Parathyroid adenoma (tissue), 2 donors: ENCODE results near the gene FDPS.

ENCODE experiments used
- H2AFZ ChIP-seq: fragments of 300-600 bp; sonication (generic); one replicate; pipeline ENCODE4 v1.7.0; 2017; ENCODE audit warnings: antibody characterized with exemption, mild to moderate bottlenecking
- H3K27ac ChIP-seq: fragments of 300-600 bp; sonication (generic); one replicate; pipeline ENCODE4 v1.7.0; 2017
- H3K27me3 ChIP-seq: fragments of 300-600 bp; sonication (generic); one replicate; pipeline ENCODE4 v1.7.0; 2017; ENCODE audit warnings: low read length; ENCODE audit not compliant: control insufficient read depth, insufficient read depth
- H3K36me3 ChIP-seq: fragments of 300-600 bp; sonication (generic); one replicate; pipeline ENCODE4 v1.7.0; 2017; ENCODE audit warnings: low read length; ENCODE audit not compliant: control insufficient read depth, insufficient read depth
- H3K4me1 ChIP-seq: fragments of 300-600 bp; sonication (generic); one replicate; pipeline ENCODE4 v1.7.0; 2017; ENCODE audit warnings: control low read depth
- H3K4me2 ChIP-seq: fragments of 300-600 bp; sonication (generic); one replicate; pipeline ENCODE4 v1.7.0; 2017; ENCODE audit warnings: low read length
- H3K4me3 ChIP-seq: fragments of 300-600 bp; sonication (generic); one replicate; pipeline ENCODE4 v1.7.0; 2017; ENCODE audit warnings: low read depth, low read length
- H3K79me2 ChIP-seq: fragments of 300-600 bp; sonication (generic); one replicate; pipeline ENCODE4 v1.7.0; 2017; ENCODE audit warnings: control low read depth
- H3K9ac ChIP-seq: fragments of 300-600 bp; sonication (generic); one replicate; pipeline ENCODE4 v1.7.0; 2017; ENCODE audit warnings: mild to moderate bottlenecking
- H3K9me3 ChIP-seq: fragments of 300-600 bp; sonication (generic); one replicate; pipeline ENCODE4 v1.7.0; 2017; ENCODE audit warnings: low read length; ENCODE audit not compliant: control insufficient read depth
- CTCF ChIP-seq: fragments of 300-600 bp; sonication (generic); IDR thresholded peaks from one replicate; pipeline ENCODE4 v1.7.0; 2017; ENCODE audit warnings: antibody characterized with exemption, mild to moderate bottlenecking
- donor health status: primary hyperparathyroidism.

FDPS gene

DNA sequence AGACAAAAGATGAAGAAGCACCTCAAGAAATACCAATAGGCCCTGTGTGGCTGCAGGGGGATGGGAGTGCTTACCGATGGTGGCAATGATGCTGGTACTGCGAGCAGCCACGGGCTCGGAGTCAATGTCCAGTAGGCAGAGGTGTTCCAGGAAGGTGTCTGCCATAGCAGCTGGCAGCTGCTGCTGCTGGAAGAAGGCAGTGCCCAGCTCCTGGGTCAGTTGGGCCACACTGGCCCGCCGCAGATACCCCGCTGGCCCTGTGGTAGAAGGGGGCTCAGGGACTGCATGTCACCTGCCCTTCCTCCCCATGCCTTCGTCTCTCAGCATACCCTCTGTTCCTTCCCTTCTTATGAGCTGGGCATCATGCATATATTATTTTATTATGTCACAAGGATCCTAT lies 8.6 kb upstream of the FDPS start:
- Histone ChIP-seq H3K79me2 (no peaks in the 10 kb centered on the region), H3K9me3 (no peaks in the 10 kb centered on the region), H3K36me3 (no peaks in the 10 kb centered on the region), H2AFZ (no peak overlapping the region), H3K4me1 (no peaks in the 10 kb centered on the region), H3K4me3 (no peak overlapping the region), H3K4me2 (no peak overlapping the region), H3K27ac (no peak overlapping the region), H3K27me3 (no peaks in the 10 kb centered on the region), H3K9ac (no peak overlapping the region)
- TF ChIP-seq CTCF: no peak

DNA sequence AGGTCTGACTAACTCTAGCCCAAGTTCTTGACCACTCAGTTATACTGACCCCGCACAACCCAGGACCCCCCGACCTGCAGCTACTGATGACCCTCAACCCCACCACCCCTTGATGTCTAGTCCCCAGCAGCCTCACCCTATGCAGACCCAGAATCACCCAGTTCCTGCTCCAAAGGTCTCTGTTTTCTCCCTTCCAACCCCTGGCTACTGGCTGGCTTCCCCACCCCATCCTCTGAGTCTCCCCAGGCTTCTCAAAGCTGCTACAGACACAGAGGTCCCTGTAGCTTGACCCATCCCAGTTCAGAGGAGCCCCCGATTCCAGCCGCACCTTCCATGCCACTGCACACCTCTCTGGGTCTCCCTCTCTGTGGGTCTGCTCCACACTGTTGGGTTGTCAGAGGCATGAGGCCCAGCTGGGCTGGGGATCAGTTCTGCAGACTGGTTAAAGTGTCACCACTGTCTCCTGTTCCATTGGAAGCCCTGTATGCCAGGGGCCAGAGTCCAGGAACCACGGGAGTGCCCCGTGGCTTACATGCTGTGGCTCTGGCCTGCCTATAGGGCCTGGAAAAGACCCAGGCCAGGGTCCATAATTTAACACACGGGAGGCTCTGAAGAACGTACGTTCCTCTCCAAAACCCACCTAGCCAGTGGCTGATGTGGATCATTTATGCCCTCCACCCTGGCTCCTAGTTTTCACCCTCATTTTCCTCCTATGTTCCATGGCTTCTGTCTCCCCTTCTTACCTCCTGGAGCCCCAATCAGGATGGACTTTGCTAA lies 7.9 kb upstream of the FDPS start:
- no peaks in the 10 kb centered on the region for H3K79me2 ChIP-seq
- no peaks in the 10 kb centered on the region for H3K36me3 ChIP-seq
- no peaks in the 10 kb centered on the region for H3K27me3 ChIP-seq
- no peak for TF ChIP-seq CTCF
- no peak overlapping the region for H3K4me2 ChIP-seq
- no peak overlapping the region for H3K4me3 ChIP-seq
- no peak overlapping the region for H3K27ac ChIP-seq
- no peak overlapping the region for H2AFZ ChIP-seq
- no peaks in the 10 kb centered on the region for H3K4me1 ChIP-seq
- H3K9ac ChIP-seq: no peak overlapping the region
- H3K9me3 ChIP-seq: no peaks in the 10 kb centered on the region

DNA sequence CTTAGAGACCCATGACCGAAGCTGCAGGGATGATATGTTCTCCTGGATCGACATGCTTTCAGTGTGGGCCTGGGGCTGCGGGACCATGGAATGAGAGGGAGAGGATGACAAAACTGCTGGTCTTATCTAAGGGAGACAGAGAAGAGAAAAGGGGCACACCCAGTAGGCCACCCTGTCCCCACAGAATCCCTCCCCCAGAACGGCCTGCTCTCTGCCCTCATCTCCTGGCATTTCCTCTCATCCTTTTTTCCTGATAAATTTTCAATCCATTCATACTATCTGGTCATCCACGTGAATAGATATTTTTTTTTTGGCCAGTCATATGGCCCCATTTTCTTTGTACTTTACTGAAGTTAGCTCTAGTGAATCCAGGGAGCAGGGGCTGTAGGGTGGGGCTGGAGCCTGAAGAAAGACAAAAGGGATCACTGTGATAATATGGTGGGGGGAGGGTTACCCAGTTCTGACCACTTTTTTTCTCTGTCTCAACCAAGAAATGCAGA lies 7.3 kb upstream of the FDPS start, which contains the start of gene PKLR:
Gene PKLR, minus strand, starts transcription at position 97 of the 500 bp plus-strand sequence. Its CDS starts 43 bp downstream, at position 54.
- no peak within 1 kb of the TSS for H3K27ac ChIP-seq
- H2AFZ ChIP-seq: no peak within 1 kb of the TSS
- H3K27me3 ChIP-seq: no peaks in the 10 kb centered on the region
- H3K4me1 ChIP-seq: no peaks in the 10 kb centered on the region
- H3K9me3 ChIP-seq: no peaks in the 10 kb centered on the region
- H3K4me3 ChIP-seq: no peak within 1 kb of the TSS
- no peak for TF ChIP-seq CTCF
- no peaks in the 10 kb centered on the region for H3K36me3 ChIP-seq
- H3K79me2 ChIP-seq: no peaks in the 10 kb centered on the region
- H3K9ac ChIP-seq: no peak within 1 kb of the TSS
- no peak within 1 kb of the TSS for H3K4me2 ChIP-seq

DNA sequence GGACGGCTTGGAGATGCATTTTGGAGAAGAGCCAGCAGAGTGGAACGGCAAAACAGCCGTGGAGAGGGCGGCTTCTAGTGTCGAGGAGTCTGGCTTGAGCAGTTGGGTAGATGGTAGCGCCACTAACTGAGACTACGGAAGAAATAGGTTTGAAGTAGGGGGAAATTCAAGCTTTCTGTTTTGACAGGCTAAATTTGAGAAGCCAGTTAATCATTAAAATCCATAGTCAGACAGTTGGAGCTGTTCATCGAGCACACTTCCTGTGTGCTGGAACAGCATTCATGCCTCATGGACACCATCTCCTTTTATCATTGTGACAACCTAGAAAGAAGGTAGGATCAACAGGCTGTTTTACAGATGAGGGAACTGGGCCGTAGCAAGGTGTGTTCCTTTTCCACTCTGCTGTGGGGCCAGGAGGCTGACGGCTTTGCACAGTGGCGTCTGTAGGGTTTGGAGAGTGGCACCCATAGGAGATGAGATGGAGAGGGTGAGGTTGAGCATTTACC lies 4.1 kb upstream of the FDPS start:
- Histone ChIP-seq H3K4me1 (peaks cover 3% of the 10 kb centered on the region), H3K27ac (no peak overlapping the region), H3K36me3 (no peaks in the 10 kb centered on the region), H3K9me3 (no peaks in the 10 kb centered on the region), H3K9ac (no peak overlapping the region), H3K79me2 (peaks cover under 1% of the 10 kb centered on the region), H3K4me2 (no peak overlapping the region), H3K27me3 (no peaks in the 10 kb centered on the region), H3K4me3 (no peak overlapping the region), H2AFZ (no peak overlapping the region)
- TF ChIP-seq CTCF: no peak
